Measurements from ENCODE around the gene SFMBT1. TPM values are rescaled to one million over a fixed set of nuclear protein-coding genes. Genes with fewer than 3 reads are reported as not detected.

Gene SFMBT1
- total and polyA plus RNA-seq, 2 donors from 2014 or later = 3.4 to 16.0 TPM

- H3K36me3 ChIP-seq (ENCODE audit: control insufficient read depth in 2 of 3, insufficient read depth in 3 of 3, low read length in 3 of 3) = no peaks in the 10 kb centered on the region
- DNase-seq (no peak), FAIRE-seq (no peak)
- peaks cover 0 to 6% (median 0%) of the 10 kb centered on the region in 3 donors for H3K4me1 ChIP-seq (ENCODE audit: control insufficient read depth in 2 of 3, insufficient read depth in 2 of 3, low read depth in 1 of 3, low read length in 3 of 3)
- H3K9me3 ChIP-seq (ENCODE audit: control insufficient read depth in 2 of 3, insufficient read depth in 1 of 3, low read length in 3 of 3) = no peaks in the 10 kb centered on the region
- TF ChIP-seq CTCF (IDR thresholded peaks at IDR 0.05; ENCODE audit: borderline replicate concordance, extremely low read depth, insufficient read depth) = no peak
- H3K9ac ChIP-seq (ENCODE audit: low read length in 3 of 3) = no peak overlapping the region
- intact Hi-C loops (cut with DNase I) = no loop called here
- H3K27ac ChIP-seq (ENCODE audit: low read depth in 2 of 2, low read length in 2 of 2) = no peak overlapping the region
- H3K27me3 ChIP-seq (ENCODE audit: control insufficient read depth, insufficient read depth, low read length) = no peaks in the 10 kb centered on the region
- no peak overlapping the region for H3K4me3 ChIP-seq (ENCODE audit: low read length in 3 of 3)
Measured at GRCh38 chr3:53027254-53027844, 18.5 kb downstream of the SFMBT1 start.

- Histone ChIP-seq H3K36me3 (ENCODE audit: control insufficient read depth in 2 of 3, insufficient read depth in 3 of 3, low read length in 3 of 3) (no peaks in the 10 kb centered on the region), H3K9me3 (ENCODE audit: control insufficient read depth in 2 of 3, insufficient read depth in 1 of 3, low read length in 3 of 3) (no peaks in the 10 kb centered on the region), H3K4me1 (ENCODE audit: control insufficient read depth in 2 of 3, insufficient read depth in 2 of 3, low read depth in 1 of 3, low read length in 3 of 3) (peaks cover 0 to 6% (median 0%) of the 10 kb centered on the region in 3 donors), H3K27me3 (ENCODE audit: control insufficient read depth, insufficient read depth, low read length) (no peaks in the 10 kb centered on the region), H3K9ac (ENCODE audit: low read length in 3 of 3) (no peak overlapping the region), H3K27ac (ENCODE audit: low read depth in 2 of 2, low read length in 2 of 2) (no peak overlapping the region), H3K4me3 (ENCODE audit: low read length in 3 of 3) (no peak overlapping the region)
- DNase-seq = no peak
- no peak for FAIRE-seq
- intact Hi-C loops (cut with DNase I) = no loop called here
- no peak for TF ChIP-seq CTCF (IDR thresholded peaks at IDR 0.05; ENCODE audit: borderline replicate concordance, extremely low read depth, insufficient read depth)
Measured at GRCh38 chr3:53026382-53027162, 19.3 kb downstream of the SFMBT1 start.

- Histone ChIP-seq H3K36me3 (ENCODE audit: control insufficient read depth in 2 of 3, insufficient read depth in 3 of 3, low read length in 3 of 3) (no peaks in the 10 kb centered on the region), H3K9ac (ENCODE audit: low read length in 3 of 3) (no peak overlapping the region), H3K9me3 (ENCODE audit: control insufficient read depth in 2 of 3, insufficient read depth in 1 of 3, low read length in 3 of 3) (no peaks in the 10 kb centered on the region), H3K27me3 (ENCODE audit: control insufficient read depth, insufficient read depth, low read length) (no peaks in the 10 kb centered on the region), H3K27ac (ENCODE audit: low read depth in 2 of 2, low read length in 2 of 2) (no peak overlapping the region), H3K4me1 (ENCODE audit: control insufficient read depth in 2 of 3, insufficient read depth in 2 of 3, low read depth in 1 of 3, low read length in 3 of 3) (peaks cover 0 to 6% (median 0%) of the 10 kb centered on the region in 3 donors), H3K4me3 (ENCODE audit: low read length in 3 of 3) (no peak overlapping the region)
- intact Hi-C loops (cut with DNase I) = no loop called here
- DNase-seq (no peak), FAIRE-seq (no peak)
- no peak for TF ChIP-seq CTCF (IDR thresholded peaks at IDR 0.05; ENCODE audit: borderline replicate concordance, extremely low read depth, insufficient read depth)
Measured at GRCh38 chr3:53024315-53024714, 21.6 kb downstream of the SFMBT1 start.
